Measurements from ENCODE around the gene SNX33.
"Not testable (repeated sequence)": the region's sequence is repeated elsewhere in the genome, so short reads cannot be mapped to it uniquely, and the experiment has no call there.

Gene SNX33

DNA sequence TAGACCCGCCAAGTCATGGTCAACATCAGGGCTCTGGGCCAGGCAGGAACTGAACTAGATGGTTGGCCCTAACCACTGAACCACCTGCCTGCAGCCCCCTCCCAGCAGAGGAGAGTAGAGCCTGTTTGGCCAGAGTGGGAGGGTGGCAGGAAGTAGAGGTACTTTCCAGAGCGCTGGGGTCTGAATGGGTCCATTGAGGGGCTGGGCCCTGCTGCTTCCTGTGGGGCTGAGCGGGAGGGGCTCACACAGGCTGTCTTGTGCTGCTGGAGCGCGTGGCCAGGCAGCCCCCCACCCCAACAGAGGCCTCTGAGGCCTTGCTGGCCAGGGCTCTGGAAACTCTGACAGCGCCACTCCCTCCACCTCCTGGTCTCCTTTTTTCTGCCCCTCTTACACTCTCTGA is 47.5 kb downstream of the SNX33 start:
- no peak overlapping the region for H3K4me3 ChIP-seq (ENCODE audit: low read depth, low read length)
- TF ChIP-seq, protein P1, sequence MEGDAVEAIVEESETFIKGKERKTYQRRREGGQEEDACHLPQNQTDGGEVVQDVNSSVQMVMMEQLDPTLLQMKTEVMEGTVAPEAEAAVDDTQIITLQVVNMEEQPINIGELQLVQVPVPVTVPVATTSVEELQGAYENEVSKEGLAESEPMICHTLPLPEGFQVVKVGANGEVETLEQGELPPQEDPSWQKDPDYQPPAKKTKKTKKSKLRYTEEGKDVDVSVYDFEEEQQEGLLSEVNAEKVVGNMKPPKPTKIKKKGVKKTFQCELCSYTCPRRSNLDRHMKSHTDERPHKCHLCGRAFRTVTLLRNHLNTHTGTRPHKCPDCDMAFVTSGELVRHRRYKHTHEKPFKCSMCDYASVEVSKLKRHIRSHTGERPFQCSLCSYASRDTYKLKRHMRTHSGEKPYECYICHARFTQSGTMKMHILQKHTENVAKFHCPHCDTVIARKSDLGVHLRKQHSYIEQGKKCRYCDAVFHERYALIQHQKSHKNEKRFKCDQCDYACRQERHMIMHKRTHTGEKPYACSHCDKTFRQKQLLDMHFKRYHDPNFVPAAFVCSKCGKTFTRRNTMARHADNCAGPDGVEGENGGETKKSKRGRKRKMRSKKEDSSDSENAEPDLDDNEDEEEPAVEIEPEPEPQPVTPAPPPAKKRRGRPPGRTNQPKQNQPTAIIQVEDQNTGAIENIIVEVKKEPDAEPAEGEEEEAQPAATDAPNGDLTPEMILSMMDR (IDR thresholded peaks at IDR 0.05; ENCODE audit: low read depth, low read length), result no peak

DNA sequence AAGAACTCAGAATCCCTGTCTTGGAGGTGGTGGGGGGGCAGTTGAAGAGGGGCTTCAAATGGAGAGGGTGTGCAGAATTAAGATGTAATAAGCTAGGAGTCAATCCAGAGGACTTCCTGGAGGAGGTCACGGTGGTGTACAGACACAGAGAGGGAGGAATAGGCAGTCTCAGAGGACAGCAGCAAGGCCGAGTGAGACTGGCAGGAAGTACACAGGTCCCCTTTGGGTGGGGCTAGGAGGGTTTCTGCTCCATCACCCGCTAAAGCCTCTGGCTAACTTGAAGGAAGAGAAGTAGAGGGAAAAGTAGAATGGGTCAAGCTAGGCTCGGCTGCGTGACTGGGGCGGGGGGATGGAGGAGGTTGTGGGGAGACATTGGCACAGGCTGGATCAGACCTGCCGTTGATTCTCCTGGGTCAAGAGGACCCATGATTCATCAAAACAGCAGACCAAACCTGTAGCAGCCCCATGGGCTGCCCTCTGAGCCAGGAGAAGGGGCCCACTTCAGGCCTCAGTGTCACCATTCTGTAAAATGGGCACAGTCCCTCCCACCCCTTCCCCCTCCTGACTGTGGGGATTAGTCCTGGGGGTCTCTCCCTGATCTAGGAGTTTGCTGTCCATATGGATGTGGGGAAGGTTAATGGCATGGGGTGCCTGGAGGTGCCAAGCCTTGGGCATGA is 48.1 kb downstream of the SNX33 start:
- H3K4me3 ChIP-seq (ENCODE audit: low read depth, low read length), result no peak overlapping the region
- TF ChIP-seq, protein P1 (IDR thresholded peaks at IDR 0.05; ENCODE audit: low read depth, low read length), result no peak

DNA sequence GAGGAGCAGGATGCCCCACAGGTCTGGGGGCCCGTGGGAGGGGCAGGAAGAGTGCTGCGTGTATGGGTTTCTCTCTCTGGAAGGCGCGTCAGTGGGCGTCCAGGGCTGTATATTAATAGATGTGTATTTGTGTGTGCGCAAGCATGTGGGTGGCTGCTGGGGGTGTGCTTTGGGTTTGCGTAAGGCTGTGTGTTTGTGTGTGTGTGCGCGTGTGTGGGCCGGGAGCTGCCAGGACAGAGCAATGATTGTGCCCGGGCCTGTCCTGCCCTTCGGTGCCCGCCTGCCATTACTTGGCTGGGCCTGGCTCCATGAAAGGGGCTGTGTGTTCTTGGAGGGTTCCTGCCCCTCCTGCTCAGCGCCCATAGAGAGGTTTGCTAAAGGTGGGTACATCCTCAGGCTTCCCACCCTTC is 48.6 kb downstream of the SNX33 start:
- no peak overlapping the region for H3K4me3 ChIP-seq (ENCODE audit: low read depth, low read length)
- TF ChIP-seq, protein P1 (IDR thresholded peaks at IDR 0.05; ENCODE audit: low read depth, low read length), result no peak

DNA sequence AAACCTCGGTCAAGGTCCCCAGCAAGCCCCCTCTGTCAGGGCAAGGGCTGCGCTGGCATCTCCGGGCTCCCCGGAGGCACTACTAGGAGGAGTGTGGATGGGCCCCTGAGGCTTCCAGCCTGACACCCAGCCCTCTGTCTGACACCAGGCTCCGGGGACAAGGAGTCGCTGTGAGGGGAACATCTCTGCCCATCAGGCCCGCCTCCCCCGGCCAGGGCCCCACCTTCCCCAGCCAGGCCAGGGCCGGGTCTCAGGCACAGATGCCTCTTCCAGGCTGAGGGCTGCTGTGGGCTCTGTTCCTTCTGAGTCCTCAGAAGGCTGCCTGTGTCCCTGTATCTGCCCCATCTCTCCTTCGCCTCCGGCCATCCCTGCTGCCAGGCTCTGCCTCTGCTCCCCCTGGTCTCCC is 49.1 kb downstream of the SNX33 start:
- H3K4me3 ChIP-seq (ENCODE audit: low read depth, low read length), result no peak overlapping the region
- TF ChIP-seq, protein P1 (IDR thresholded peaks at IDR 0.05; ENCODE audit: low read depth, low read length), result no peak

DNA sequence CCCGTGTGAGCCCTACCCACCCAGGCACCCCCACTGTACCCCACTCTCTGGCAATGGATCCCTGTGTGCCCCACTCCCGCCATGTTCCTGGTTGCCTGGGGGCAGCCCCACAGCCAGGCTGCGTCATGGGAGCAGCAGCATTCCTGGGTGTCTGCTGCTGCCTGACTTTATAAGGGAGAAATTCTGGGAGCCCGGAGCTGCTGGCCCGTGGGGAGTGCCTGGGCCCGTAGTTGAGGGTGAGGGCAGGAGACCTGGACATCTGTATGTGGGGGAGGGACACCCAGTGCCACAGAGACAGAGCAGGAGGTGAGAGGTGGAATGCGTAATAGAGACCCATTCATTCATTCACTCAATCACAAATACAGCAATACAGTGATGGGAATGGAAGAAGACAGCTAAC is 49.8 kb downstream of the SNX33 start:
- TF ChIP-seq, protein P1 (IDR thresholded peaks at IDR 0.05; ENCODE audit: low read depth, low read length), result no peak
- H3K4me3 ChIP-seq (ENCODE audit: low read depth, low read length), result no peak overlapping the region

DNA sequence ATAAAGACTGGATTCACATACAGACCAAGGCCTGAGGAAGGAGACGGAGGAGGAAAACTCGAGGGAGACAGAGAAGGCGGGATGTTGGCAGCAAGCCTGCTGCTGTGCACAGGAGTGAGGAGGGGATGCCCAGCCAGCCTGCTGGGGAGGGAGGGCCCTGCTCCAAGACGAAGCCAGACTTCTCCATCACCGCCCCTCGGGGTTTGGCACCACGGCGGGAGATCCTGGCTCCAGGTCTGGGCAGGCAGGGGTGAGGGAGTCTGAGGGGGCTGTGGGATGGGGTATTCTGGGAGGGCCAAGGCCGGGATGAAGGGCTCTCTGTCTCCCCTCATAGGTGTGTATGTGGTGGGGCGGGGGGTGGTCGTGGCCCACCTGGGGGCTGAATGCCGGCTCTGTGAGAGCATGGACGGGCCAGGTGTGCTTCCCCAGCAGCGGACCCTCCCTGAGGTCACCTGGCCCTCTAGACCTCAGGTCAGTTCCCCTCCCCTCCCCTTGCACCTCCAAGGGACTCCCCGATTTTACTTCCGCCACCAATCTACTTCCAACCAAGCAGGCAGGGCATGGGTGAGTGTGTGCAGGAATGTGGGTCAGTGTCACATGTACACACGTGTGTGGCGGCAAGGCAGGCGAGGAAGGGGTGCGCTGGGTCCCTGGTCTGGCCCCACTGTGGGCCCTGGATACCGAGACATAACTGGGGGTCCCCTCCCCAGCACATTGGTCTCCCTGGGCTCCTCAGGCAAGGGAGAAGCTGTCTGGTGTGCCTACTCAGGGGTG is 50.4 kb downstream of the SNX33 start:
- H3K4me3 ChIP-seq (ENCODE audit: low read depth, low read length), result not testable (repeated sequence)

DNA sequence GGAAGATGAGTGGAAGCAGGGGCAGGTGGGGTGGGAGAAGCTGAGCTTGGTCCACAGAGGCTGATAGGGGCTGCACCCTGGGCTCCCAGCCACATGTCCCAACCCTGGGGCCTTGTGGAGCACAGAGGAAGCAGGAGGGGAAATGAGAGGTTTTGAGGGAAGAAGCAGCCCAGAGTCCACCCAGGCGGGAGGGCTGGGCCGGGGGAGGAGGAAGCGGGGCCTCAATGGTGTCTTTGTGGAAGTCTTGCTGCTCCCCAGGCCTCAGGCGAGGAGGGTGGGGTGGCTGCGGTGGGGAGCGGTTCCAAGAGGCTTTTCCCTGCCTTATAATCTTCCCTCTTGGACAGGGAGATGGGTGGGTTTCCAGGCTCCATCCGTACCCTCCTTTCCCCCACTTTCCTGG is 51.8 kb downstream of the SNX33 start:
- not testable (repeated sequence) for H3K4me3 ChIP-seq (ENCODE audit: low read depth, low read length)

DNA sequence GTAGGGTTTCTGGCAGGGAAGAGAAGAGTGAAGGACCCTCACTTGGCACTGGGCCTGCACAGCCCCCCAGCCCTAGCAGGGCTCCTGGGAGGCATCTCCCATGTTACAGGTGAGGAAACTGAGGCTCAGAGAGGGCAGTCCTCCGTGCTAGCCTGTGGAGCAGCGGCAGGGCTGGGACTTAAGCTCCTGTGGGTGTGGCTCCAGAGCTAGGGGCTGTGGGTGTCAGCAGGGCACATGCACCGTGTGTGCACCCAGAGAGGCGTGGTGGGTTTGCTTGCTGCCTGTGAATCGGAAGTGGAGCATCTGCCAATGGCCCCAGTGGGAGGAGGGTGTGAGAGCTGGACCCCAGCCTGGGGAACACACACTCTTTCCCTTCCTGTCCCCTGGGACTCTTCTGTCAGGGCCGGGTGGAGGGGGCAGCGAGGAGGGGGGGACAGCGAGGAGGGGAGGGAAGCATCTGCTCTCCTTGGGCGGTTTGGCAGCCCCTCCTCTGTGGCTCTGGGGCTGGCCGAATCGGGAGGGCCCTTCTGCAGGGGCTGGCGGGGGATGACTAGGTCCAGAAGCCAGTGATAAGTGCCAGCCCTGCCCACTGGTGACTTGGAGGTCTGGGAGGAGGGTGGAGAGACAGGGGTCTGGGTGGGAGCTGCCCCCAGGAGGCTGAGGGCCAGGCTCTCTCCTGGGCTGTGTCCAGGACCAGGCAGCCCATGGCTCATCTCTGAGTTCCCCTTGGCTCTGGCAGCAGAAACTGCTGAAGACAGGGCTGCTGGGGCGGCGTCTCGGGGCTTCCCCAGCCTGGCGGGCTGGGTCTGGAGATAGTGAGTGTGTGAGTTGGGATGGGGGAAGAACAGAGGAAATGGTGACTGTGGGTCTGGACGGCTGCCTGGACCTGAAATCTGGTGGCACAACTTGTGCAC is 52.5 kb downstream of the SNX33 start:
- not testable (repeated sequence) for H3K4me3 ChIP-seq (ENCODE audit: low read depth, low read length)

DNA sequence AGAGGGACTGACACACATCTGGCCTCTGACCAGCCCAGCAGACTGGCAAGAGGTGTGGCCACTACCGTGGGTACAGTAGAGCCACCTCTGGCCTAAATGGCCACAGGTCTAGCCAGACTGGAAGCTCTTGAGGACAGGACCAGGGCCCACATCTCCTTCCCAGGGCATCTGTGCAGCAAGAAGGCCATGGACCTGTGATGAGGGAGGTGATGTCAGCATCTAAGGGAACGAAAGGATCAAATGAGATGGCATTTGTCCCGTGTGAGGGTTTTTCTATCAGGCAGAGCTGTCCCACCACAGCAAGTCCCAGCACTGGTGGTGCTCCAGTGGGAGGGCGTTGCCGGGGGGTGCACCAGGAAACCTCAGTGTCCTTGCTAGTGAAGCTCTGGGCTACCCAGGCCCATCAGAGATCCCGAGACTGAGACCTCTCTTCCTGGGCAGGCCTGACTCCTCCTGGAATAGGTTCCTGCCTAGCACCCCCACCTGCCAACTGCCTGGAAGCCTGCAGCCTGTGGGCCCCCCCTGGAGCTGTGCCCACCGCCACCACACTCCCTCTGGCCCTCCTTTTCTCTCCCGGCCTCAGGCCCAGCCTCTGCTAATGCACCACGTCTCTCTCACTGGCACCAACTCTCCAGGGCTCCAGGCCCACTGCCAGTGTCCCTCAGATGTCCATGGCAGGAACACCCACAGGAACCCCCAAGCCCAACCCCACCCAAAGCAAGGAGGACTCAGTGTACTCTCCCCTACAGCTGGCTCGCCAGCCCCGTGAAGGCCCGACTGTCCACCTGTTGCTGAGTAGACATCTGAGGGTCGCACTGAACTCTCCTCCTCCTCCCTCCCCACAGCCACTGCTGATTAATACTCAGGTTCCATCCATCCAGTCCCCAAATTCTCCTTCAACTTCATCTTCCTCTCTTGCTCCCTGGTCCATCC is 53.6 kb downstream of the SNX33 start:
- H3K4me3 ChIP-seq (ENCODE audit: low read depth, low read length), result not testable (repeated sequence)
